ENCODE results near the gene CEACAM19.

The CEACAM19 gene

DNA sequence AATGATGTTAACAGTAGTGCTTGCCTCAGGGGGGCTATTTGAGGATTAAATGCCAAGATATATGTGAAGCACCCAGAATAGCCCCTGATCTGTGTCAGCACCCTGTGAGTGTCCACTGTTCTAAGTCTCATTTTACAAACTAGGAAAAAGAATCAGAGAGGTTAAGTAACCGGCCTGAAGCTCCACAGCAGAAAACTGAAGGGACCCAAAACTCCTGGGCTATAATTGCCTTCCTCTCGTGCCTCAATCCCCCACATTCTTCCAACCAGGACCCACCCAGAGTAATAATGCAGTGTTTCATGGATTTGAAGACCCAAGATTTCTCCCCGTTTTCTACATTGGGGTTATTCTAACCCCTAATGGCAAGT is 25.2 kb upstream of the CEACAM19 start:
- no peak for DNase-seq (ENCODE audit: low read depth)
- TF ChIP-seq, protein P1, sequence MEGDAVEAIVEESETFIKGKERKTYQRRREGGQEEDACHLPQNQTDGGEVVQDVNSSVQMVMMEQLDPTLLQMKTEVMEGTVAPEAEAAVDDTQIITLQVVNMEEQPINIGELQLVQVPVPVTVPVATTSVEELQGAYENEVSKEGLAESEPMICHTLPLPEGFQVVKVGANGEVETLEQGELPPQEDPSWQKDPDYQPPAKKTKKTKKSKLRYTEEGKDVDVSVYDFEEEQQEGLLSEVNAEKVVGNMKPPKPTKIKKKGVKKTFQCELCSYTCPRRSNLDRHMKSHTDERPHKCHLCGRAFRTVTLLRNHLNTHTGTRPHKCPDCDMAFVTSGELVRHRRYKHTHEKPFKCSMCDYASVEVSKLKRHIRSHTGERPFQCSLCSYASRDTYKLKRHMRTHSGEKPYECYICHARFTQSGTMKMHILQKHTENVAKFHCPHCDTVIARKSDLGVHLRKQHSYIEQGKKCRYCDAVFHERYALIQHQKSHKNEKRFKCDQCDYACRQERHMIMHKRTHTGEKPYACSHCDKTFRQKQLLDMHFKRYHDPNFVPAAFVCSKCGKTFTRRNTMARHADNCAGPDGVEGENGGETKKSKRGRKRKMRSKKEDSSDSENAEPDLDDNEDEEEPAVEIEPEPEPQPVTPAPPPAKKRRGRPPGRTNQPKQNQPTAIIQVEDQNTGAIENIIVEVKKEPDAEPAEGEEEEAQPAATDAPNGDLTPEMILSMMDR (conservative IDR thresholded peaks at IDR 0.05; ENCODE audit: low read depth, low read length) = no peak
- no peak overlapping the region for H3K4me3 ChIP-seq (ENCODE audit: low read length)

DNA sequence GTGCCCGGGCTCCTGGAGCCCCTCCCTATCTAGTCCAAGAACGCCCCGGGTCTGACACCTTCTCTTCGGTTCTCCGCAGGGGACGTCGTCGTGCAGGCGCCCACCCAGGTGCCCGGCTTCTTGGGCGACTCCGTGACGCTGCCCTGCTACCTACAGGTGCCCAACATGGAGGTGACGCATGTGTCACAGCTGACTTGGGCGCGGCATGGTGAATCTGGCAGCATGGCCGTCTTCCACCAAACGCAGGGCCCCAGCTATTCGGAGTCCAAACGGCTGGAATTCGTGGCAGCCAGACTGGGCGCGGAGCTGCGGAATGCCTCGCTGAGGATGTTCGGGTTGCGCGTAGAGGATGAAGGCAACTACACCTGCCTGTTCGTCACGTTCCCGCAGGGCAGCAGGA is 24.1 kb upstream of the CEACAM19 start:
- TF ChIP-seq, protein P1 (conservative IDR thresholded peaks at IDR 0.05; ENCODE audit: low read depth, low read length) = no peak
- H3K4me3 ChIP-seq (ENCODE audit: low read length) = no peak overlapping the region

DNA sequence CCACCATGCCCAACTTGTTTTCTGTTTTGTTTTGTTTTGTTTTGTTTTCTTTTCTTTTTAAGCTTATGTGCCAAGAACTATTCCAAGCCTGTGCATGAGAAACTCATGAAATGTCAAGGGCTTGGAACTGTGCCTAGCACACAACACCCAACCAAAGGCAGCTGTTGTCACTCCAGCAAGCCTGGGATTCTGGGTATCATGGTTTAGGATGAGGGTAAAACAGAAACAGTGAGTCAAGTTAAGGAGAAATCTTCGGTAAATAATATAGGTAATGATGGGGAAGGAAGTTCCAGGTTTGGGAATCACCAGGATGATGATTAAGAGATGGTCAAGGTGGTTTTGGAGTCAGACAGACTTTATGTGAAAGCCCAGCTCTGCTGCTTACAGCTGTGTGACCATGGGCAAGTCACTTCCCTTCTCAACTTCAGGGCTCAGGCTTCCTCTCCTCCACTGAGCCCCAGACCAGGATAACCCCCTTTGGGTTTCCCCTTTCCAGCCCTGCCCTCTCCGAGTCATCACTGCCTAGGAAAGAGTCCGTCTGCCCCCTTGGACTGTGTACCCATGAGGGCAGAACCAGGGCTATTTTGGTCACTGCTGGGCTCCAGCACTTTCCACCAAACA is 22.5 kb upstream of the CEACAM19 start:
- H3K4me3 ChIP-seq (ENCODE audit: low read length) = no peak overlapping the region
- TF ChIP-seq, protein P1 (conservative IDR thresholded peaks at IDR 0.05; ENCODE audit: low read depth, low read length) = no peak
- DNase-seq (ENCODE audit: low read depth) = no peak

More for the DNA sequence above, 24.1 kb upstream of the CEACAM19 start:
- no peak for DNase-seq (ENCODE audit: low read depth)

DNA sequence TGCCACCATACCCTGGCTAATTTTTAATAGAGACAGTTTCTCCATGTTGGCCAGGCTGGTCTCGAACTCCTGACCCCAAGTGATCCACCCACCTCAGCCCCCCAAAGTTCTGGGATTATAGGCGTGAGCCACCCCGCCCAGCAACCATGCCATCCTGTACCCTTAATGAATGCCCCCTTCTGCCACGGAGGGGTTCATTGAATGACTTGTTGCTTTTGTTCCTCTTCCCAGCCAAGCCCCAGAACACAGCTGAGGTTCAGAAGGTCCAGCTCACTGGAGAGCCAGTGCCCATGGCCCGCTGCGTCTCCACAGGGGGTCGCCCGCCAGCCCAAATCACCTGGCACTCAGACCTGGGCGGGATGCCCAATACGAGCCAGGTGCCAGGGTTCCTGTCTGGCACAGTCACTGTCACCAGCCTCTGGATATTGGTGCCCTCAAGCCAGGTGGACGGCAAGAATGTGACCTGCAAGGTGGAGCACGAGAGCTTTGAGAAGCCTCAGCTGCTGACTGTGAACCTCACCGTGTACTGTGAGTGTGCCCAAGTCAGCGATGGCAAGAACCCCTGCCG is 21.6 kb upstream of the CEACAM19 start:
- no peak overlapping the region for H3K4me3 ChIP-seq (ENCODE audit: low read length)
- DNase-seq (ENCODE audit: low read depth) = no peak
- TF ChIP-seq, protein P1 (conservative IDR thresholded peaks at IDR 0.05; ENCODE audit: low read depth, low read length) = no peak

DNA sequence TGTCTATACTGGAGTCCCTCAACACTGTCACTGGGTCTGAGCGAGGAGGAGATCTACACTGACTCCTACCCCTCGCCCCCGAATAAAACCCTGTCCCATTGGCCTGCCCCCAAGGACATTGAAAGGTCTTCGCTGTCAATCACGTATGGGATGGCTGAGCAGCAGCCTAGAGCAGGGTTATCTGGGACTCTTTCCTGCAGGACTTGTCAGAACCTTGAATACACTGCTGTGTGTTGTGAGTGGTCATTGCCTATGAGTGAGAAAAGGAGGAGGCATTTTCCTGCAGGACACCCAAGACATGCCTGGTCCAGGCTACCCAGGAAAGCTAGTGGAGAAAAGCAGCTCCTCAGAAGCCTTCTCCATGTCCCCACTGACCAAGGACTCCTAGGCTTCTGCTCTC is 17.9 kb upstream of the CEACAM19 start:
- DNase-seq (ENCODE audit: low read depth) = no peak
- H3K4me3 ChIP-seq (ENCODE audit: low read length) = no peak overlapping the region
- TF ChIP-seq, protein P1 (conservative IDR thresholded peaks at IDR 0.05; ENCODE audit: low read depth, low read length) = no peak

DNA sequence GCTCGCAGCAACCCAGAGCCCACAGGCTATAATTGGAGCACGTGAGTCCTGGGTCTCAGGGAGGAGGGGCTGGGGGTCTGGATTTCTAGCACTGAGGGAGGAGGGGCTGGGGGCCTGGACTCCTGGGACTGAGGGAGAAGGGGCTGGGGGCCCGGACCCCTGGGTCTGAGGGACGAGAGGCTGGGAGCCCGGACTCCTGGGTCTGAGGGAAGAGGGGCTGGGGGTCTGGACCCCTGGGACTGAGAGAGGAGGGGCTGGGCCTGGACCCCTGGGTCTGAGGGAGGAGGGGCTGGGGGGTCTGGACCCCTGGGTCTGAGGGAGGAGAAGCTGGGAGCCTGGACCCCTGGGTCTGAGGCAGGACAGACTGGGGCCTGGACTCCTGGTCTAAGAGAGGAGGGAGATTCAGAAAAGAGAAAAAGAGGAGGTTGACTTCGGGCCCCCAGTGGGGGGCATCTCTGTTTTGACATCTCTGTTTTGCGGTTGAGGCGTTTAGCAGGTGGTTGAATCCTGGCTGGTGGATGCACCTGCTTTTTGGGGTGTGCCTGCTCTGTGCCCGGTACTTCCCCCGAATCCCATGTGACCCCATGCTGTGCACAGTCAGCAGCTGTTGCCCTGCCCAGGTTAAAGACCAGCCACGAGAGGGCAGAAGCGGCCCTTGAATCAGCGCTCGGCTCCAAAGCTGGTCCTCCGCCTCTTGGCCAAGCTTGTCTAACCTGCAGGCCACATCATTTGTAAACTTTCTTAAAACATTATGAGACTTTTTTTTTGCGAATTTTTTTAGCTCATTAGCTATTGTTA is 17.1 kb upstream of the CEACAM19 start:
- TF ChIP-seq, protein P1 (conservative IDR thresholded peaks at IDR 0.05; ENCODE audit: low read depth, low read length) = peak; percentile 65
- DNase-seq (ENCODE audit: low read depth) = no peak
- no peak overlapping the region for H3K4me3 ChIP-seq (ENCODE audit: low read length)
